Endothelial cell of umbilical vein (primary cell): ENCODE results near the gene SORCS3. TPM values are rescaled to one million over a fixed set of nuclear protein-coding genes. Genes with fewer than 3 reads are reported as not detected.

Source experiments
- BruUV-seq: library from RNA; stranded (reverse); fragments of 400-500 nt; replicated peaks from 2 replicates; lab custom pipeline; 2021; lab: Mats Ljungman, UMichigan
- CTCF ChIA-PET: fragments of 300-600, 350-600 bp; sonication (Branson Sonifier 250); formaldehyde crosslinking; loops from one replicate; lab custom pipeline; 2021; ENCODE audit warnings: antibody characterized with exemption, inconsistent platforms; lab: Charles Lee
- POLR2A ChIA-PET: fragments of 300-600, 350-600 bp; sonication (Branson Sonifier 250); formaldehyde crosslinking; loops from one replicate; lab custom pipeline; 2021; ENCODE audit warnings: antibody characterized with exemption, inconsistent platforms; lab: Charles Lee
- DNase-seq: peaks from one replicate; pipeline ENCODE4 v3.0.0-alpha.2; 2011; ENCODE audit warnings: low read depth, low spot score
- FAIRE-seq: peaks from 2 replicates; lab custom pipeline; 2011; peaks lifted over from hg19 to GRCh38; lab: Jason Lieb, UNC
- H2AFZ ChIP-seq: 2 replicates; pipeline ENCODE4 v1.6.0; 2012; ENCODE audit warnings: low read depth, low read length, control low read depth, inconsistent platforms
- H3K27ac ChIP-seq: 2 replicates; pipeline ENCODE4 v1.5.1; 2011; ENCODE audit warnings: low read depth, mild to moderate bottlenecking, control low read depth, low read length, moderate library complexity; ENCODE audit not compliant: insufficient read depth
- H3K27me3 ChIP-seq, 2 experiments: 2 replicates each; pipeline versions ENCODE4 v1.6.0 to v1.6.1; 2011; ENCODE audit warnings: low read length in 2 of 2, mixed read lengths in 1 of 2; ENCODE audit not compliant: control insufficient read depth in 2 of 2, insufficient read depth in 2 of 2
- H3K36me3 ChIP-seq, 2 experiments: 2 replicates in 1 of 2; 3 replicates in 1 of 2; pipeline ENCODE4 v1.5.1; 2011; ENCODE audit warnings: low read length in 2 of 2, mild to moderate bottlenecking in 1 of 2, moderate library complexity in 1 of 2; ENCODE audit not compliant: control insufficient read depth in 2 of 2, insufficient read depth in 2 of 2; ENCODE audit errors: extremely low read depth in 1 of 2
- H3K4me1 ChIP-seq: 3 replicates; pipeline ENCODE4 v1.5.1; 2011; ENCODE audit warnings: mild to moderate bottlenecking, low read length; ENCODE audit not compliant: control insufficient read depth, insufficient read depth; ENCODE audit errors: extremely low read depth
- H3K4me2 ChIP-seq: 2 replicates; pipeline ENCODE4 v1.6.1; 2011; ENCODE audit warnings: low read length, control low read depth, mixed read lengths; ENCODE audit not compliant: insufficient read depth
- H3K4me3 ChIP-seq, 3 experiments: fragments of 200-600 bp in 1 of 3; sonication (generic), shearing (Covaris generic) in 1 of 3; replicated peaks in 1 of 3; 2 replicates each; pipeline ENCODE4 v1.5.1; 2011 to 2016; ENCODE audit warnings: control low read depth in 3 of 3, low read length in 3 of 3, mild to moderate bottlenecking in 2 of 3, inconsistent platforms in 1 of 3, low read depth in 1 of 3, moderate library complexity in 1 of 3; ENCODE audit not compliant: insufficient read depth in 1 of 3
- H3K79me2 ChIP-seq: 2 replicates; pipeline ENCODE4 v1.6.0; 2012; ENCODE audit warnings: low read length, inconsistent platforms; ENCODE audit not compliant: control insufficient read depth, insufficient read depth
- H3K9ac ChIP-seq: replicated peaks from 2 replicates; pipeline ENCODE3; 2011; ENCODE audit warnings: low read length, control low read depth; ENCODE audit not compliant: insufficient read depth; ENCODE audit errors: extremely low read depth
- H3K9me1 ChIP-seq: replicated peaks from 3 replicates; pipeline ENCODE4 v1.6.0; 2011; ENCODE audit warnings: mild to moderate bottlenecking, low read length; ENCODE audit not compliant: control insufficient read depth, insufficient read depth; ENCODE audit errors: extremely low read depth
- H3K9me3 ChIP-seq: replicated peaks from 2 replicates; pipeline ENCODE4 v1.5.1; 2012; ENCODE audit warnings: low read length, inconsistent platforms; ENCODE audit not compliant: control insufficient read depth, insufficient read depth
- H4K20me1 ChIP-seq: replicated peaks from 2 replicates; pipeline ENCODE3; 2011; ENCODE audit warnings: mild to moderate bottlenecking, low read length; ENCODE audit not compliant: control insufficient read depth, insufficient read depth; ENCODE audit errors: extremely low read depth
- EZH2 ChIP-seq: IDR thresholded peaks from 2 replicates; pipeline ENCODE4 v1.6.1; 2012; ENCODE audit warnings: borderline replicate concordance, low read depth, mild to moderate bottlenecking, moderate library complexity, low read length, inconsistent platforms; ENCODE audit not compliant: severe bottlenecking
- FOS ChIP-seq: IDR thresholded peaks from 2 replicates; pipeline ENCODE4 v1.6.1; 2011; ENCODE audit warnings: mild to moderate bottlenecking, low read length, moderate library complexity, borderline replicate concordance; ENCODE audit not compliant: insufficient read depth
- GATA2 ChIP-seq: IDR thresholded peaks from 2 replicates; pipeline ENCODE4 v1.7.0; 2011; ENCODE audit warnings: low read depth, mild to moderate bottlenecking, moderate library complexity, mixed read lengths, low read length; ENCODE audit not compliant: insufficient read length, insufficient read depth
- JUN ChIP-seq: IDR thresholded peaks from 2 replicates; pipeline ENCODE4 v1.6.1; 2011; ENCODE audit warnings: borderline replicate concordance, low read depth; ENCODE audit not compliant: insufficient read length, insufficient read depth
- MYC ChIP-seq: IDR thresholded peaks from one replicate; pipeline ENCODE4 v1.6.1; 2011; ENCODE audit warnings: mild to moderate bottlenecking, low read depth, low read length
- POLR2A ChIP-seq: IDR thresholded peaks from 2 replicates; pipeline ENCODE4 v1.6.1; 2012; ENCODE audit warnings: low read depth, mild to moderate bottlenecking, control low read depth, low read length
- POLR2AphosphoS5 ChIP-seq: IDR thresholded peaks from 2 replicates; pipeline ENCODE4 v1.6.1; 2012; ENCODE audit warnings: low read depth, mild to moderate bottlenecking, control low read depth, low read length, moderate library complexity; ENCODE audit not compliant: insufficient read depth
- dilution Hi-C: fragments of 300-500 bp; cut with MboI; formaldehyde crosslinking; loops from one replicate; pipeline ENCODE4 v1.15.0; 2019; ENCODE audit warnings: low sequenced_read_pairs; ENCODE audit not compliant: extremely low pct_ligation_motif_present
- intact Hi-C: fragments of 100-400 bp; cut with micrococcal nuclease; formaldehyde crosslinking; loops from one replicate; pipeline ENCODE4 v1.10.0; 2022
- polyA plus RNA-seq, 4 experiments: library from polyadenylated mRNA; depleted of rRNA in 3 of 4; stranded (reverse) in 3 of 4; unstranded in 1 of 4; fragments of >200 nt; gene quantifications; 2 replicates each; pipeline versions ENCODE4 v1.2.1 to v1.2.3, GENCODE V29; 2011 to 2012; ENCODE audit warnings: missing spikeins in 1 of 4
- total RNA-seq: library from RNA; stranded (reverse); gene quantifications from 2 replicates; pipeline ENCODE4 v1.2.3, GENCODE V29; 2021
- TF ChIP-seq, protein P1 (sequence below), 2 donors: IDR thresholded peaks; 1 replicate in 1 of 2; 2 replicates in 1 of 2; pipeline ENCODE4 v1.5.1; 2011; ENCODE audit warnings: low read length in 2 of 2, mild to moderate bottlenecking in 2 of 2, moderate library complexity in 2 of 2, control low read depth in 1 of 2, inconsistent platforms in 1 of 2, low read depth in 1 of 2; ENCODE audit not compliant: insufficient read depth in 1 of 2; ENCODE audit errors: extremely low read depth in 1 of 2
- TF ChIP-seq, protein P2 (sequence below): IDR thresholded peaks from 2 replicates; pipeline ENCODE4 v1.6.1; 2011; ENCODE audit not compliant: insufficient read depth, insufficient read length

The SORCS3 gene
- total and polyA plus RNA-seq, 2 donors (not counting 3 experiments of a cell fraction or from before 2014, with no cell fraction given) = not detected

DNA sequence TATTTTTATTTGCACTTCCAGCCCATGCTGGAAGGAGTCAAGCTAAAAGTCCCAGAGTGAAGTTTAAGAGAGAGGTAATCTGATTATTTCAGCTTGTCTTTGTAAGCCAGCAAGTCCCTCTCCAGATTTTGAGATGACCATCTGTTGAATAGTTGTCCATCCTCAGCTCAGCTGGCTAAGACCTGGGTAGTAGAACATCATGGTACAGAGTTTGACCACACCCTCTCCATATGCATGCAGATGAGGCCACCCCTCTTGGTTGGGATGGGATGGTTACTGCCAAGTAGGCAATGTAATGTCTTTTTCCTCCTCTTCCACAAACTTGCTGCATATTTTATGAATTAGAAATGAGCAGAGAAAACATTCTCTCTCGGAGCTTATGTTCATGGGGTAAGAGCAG lies 639.8 kb downstream of the SORCS3 start:
- no peaks in the 10 kb centered on the region for H3K27me3 ChIP-seq
- BruUV-seq = no TSS peak
- no peak for TF ChIP-seq GATA2
- TF ChIP-seq POLR2AphosphoS5 = no peak
- TF ChIP-seq EZH2 = no peak
- TF ChIP-seq, protein P1, sequence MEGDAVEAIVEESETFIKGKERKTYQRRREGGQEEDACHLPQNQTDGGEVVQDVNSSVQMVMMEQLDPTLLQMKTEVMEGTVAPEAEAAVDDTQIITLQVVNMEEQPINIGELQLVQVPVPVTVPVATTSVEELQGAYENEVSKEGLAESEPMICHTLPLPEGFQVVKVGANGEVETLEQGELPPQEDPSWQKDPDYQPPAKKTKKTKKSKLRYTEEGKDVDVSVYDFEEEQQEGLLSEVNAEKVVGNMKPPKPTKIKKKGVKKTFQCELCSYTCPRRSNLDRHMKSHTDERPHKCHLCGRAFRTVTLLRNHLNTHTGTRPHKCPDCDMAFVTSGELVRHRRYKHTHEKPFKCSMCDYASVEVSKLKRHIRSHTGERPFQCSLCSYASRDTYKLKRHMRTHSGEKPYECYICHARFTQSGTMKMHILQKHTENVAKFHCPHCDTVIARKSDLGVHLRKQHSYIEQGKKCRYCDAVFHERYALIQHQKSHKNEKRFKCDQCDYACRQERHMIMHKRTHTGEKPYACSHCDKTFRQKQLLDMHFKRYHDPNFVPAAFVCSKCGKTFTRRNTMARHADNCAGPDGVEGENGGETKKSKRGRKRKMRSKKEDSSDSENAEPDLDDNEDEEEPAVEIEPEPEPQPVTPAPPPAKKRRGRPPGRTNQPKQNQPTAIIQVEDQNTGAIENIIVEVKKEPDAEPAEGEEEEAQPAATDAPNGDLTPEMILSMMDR (IDR thresholded peaks at IDR 0.05; ENCODE audit: extremely low read depth in 1 of 2, insufficient read depth in 1 of 2, low read depth in 1 of 2, low read length in 2 of 2) = no peak
- no peak for TF ChIP-seq FOS
- no peak for TF ChIP-seq JUN
- TF ChIP-seq, protein P2, sequence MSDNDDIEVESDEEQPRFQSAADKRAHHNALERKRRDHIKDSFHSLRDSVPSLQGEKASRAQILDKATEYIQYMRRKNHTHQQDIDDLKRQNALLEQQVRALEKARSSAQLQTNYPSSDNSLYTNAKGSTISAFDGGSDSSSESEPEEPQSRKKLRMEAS = no peak
- TF ChIP-seq MYC = no peak
- no peak for TF ChIP-seq POLR2A
- FAIRE-seq (no peak), DNase-seq (no peak)
- no peak overlapping the region for H3K4me2 ChIP-seq
- ChIA-PET CTCF (no interaction called here), POLR2A (no interaction called here)
- no peaks in the 10 kb centered on the region for H4K20me1 ChIP-seq
- dilution Hi-C loops = no loop called here
- intact Hi-C loops = no loop called here
- H3K4me3 ChIP-seq = no peak overlapping the region
- H3K79me2 ChIP-seq = no peaks in the 10 kb centered on the region
- no peaks in the 10 kb centered on the region for H3K4me1 ChIP-seq
- H2AFZ ChIP-seq = no peak overlapping the region
- no peak overlapping the region for H3K9ac ChIP-seq
- no peaks in the 10 kb centered on the region for H3K9me1 ChIP-seq
- no peaks in the 10 kb centered on the region for H3K36me3 ChIP-seq
- H3K9me3 ChIP-seq = peaks cover 2% of the 10 kb centered on the region
- H3K27ac ChIP-seq = no peak overlapping the region
